ENCODE measurements around the gene SVIL.

DNA sequence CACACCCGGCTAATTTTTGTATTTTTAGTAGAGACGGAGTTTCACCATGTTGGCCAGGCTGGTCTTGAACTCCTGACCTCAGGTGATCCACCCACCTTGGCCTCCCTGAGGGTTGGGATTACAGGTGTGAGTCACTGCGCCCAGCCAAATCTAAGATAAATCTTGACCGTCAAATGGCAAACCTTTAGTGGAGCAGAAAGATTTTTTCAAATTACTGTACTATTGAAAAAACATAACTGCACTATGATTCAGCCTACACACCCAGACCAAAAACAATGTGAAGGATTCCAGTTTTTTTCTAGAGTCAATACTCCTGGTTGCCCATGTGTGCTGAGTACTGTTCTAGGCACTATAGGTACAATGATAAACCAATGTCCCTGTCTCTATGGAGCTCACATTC lies 33.9 kb upstream of the SVIL start:
- TF ChIP-seq, protein P1, sequence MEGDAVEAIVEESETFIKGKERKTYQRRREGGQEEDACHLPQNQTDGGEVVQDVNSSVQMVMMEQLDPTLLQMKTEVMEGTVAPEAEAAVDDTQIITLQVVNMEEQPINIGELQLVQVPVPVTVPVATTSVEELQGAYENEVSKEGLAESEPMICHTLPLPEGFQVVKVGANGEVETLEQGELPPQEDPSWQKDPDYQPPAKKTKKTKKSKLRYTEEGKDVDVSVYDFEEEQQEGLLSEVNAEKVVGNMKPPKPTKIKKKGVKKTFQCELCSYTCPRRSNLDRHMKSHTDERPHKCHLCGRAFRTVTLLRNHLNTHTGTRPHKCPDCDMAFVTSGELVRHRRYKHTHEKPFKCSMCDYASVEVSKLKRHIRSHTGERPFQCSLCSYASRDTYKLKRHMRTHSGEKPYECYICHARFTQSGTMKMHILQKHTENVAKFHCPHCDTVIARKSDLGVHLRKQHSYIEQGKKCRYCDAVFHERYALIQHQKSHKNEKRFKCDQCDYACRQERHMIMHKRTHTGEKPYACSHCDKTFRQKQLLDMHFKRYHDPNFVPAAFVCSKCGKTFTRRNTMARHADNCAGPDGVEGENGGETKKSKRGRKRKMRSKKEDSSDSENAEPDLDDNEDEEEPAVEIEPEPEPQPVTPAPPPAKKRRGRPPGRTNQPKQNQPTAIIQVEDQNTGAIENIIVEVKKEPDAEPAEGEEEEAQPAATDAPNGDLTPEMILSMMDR (conservative IDR thresholded peaks at IDR 0.05; ENCODE audit: low read length): no peak
- TF ChIP-seq EZH2phosphoT487 (IDR thresholded peaks at IDR 0.05; ENCODE audit: borderline replicate concordance, low read depth, low read length): no peak
